Calu3 (cell line): ENCODE measurements around the gene FMN2. TPM values are rescaled to one million over a fixed set of nuclear protein-coding genes. Genes with fewer than 3 reads are reported as not detected.

Experiments
- BruUV-seq: library from RNA; stranded (reverse); fragments of 400-500 nt; replicated peaks from 2 replicates; lab custom pipeline; 2021; lab: Mats Ljungman, UMichigan
- CTCF ChIA-PET: fragments of 300-600 bp; sonication (Branson Sonifier 250); formaldehyde crosslinking; loops from one replicate; lab custom pipeline; 2022; ENCODE audit warnings: antibody characterized with exemption; lab: Charles Lee
- DNase-seq: peaks from one replicate; pipeline ENCODE4 v3.0.0; 2022
- H3K27ac Mint-ChIP-seq: one replicate; pipeline ENCODE4 v1.8.0; 2022; ENCODE audit warnings: mixed read lengths; ENCODE audit not compliant: unreplicated experiment
- H3K27me3 Mint-ChIP-seq: one replicate; pipeline ENCODE4 v1.8.0; 2022; ENCODE audit warnings: mixed read lengths; ENCODE audit not compliant: unreplicated experiment
- H3K36me3 Mint-ChIP-seq: one replicate; pipeline ENCODE4 v1.8.0; 2022; ENCODE audit warnings: mild to moderate bottlenecking, moderate library complexity, mixed read lengths; ENCODE audit not compliant: insufficient read depth, unreplicated experiment
- H3K4me1 Mint-ChIP-seq: one replicate; pipeline ENCODE4 v1.8.0; 2022; ENCODE audit warnings: mild to moderate bottlenecking, low read depth, mixed read lengths; ENCODE audit not compliant: unreplicated experiment
- H3K4me3 Mint-ChIP-seq: one replicate; pipeline ENCODE4 v1.8.0; 2022; ENCODE audit warnings: mild to moderate bottlenecking, low read depth, moderate library complexity, mixed read lengths; ENCODE audit not compliant: unreplicated experiment
- H3K9me3 Mint-ChIP-seq: one replicate; pipeline ENCODE4 v1.8.0; 2022; ENCODE audit warnings: low read depth, mixed read lengths; ENCODE audit not compliant: unreplicated experiment
- CTCF ChIP-seq: fragments of 200-600 bp; IDR thresholded peaks from one replicate; pipeline ENCODE4 v1.8.0; 2022; ENCODE audit warnings: antibody characterized with exemption; ENCODE audit not compliant: unreplicated experiment
- intact Hi-C: fragments of 100-400 bp; cut with micrococcal nuclease; formaldehyde crosslinking; loops from one replicate; pipeline ENCODE4 v1.10.0; 2022; ENCODE audit not compliant: unreplicated experiment
- total RNA-seq: library from RNA; stranded (reverse); gene quantifications from 2 replicates; pipeline ENCODE4 v1.2.3, GENCODE V29; 2022

Gene FMN2
- total RNA-seq, 1 experiment from 2014 or later = 0.12 TPM

- Mint-ChIP-seq H3K27ac (no peak overlapping the region), H3K27me3 (no peaks in the 10 kb centered on the region), H3K36me3 (no peaks in the 10 kb centered on the region), H3K9me3 (no peaks in the 10 kb centered on the region), H3K4me1 (peaks cover 9% of the 10 kb centered on the region), H3K4me3 (no peak overlapping the region)
- intact Hi-C loops = no loop called here
- DNase-seq = no peak
- no peak for TF ChIP-seq CTCF
- no TSS peak for BruUV-seq
- CTCF ChIA-PET = no interaction called here
These were observed 334.4 kb downstream of the FMN2 start for GRCh38 chr1:240426051-240426450.

- Mint-ChIP-seq H3K4me1 (no peaks in the 10 kb centered on the region), H3K9me3 (no peaks in the 10 kb centered on the region), H3K36me3 (no peaks in the 10 kb centered on the region), H3K4me3 (no peak overlapping the region), H3K27ac (no peak overlapping the region), H3K27me3 (no peaks in the 10 kb centered on the region)
- no TSS peak for BruUV-seq
- CTCF ChIA-PET = no interaction called here
- DNase-seq = no peak
- intact Hi-C loops = no loop called here
- TF ChIP-seq CTCF = no peak
These were observed 344.4 kb downstream of the FMN2 start for GRCh38 chr1:240435996-240436566.

- Mint-ChIP-seq H3K27ac (no peak overlapping the region), H3K4me3 (no peak overlapping the region), H3K27me3 (no peaks in the 10 kb centered on the region), H3K36me3 (no peaks in the 10 kb centered on the region), H3K9me3 (peaks cover 2% of the 10 kb centered on the region), H3K4me1 (no peaks in the 10 kb centered on the region)
- TF ChIP-seq CTCF = no peak
- BruUV-seq = no TSS peak
- DNase-seq = no peak
- intact Hi-C loops = no loop called here
- CTCF ChIA-PET = interaction anchor here (0.7 kb wide), 1 partner anchor 22 kb away, joined by 5 read pairs; no protein-coding TSS in a partner anchor
These were observed 350.0 kb downstream of the FMN2 start for GRCh38 chr1:240441669-240442068.

- TF ChIP-seq CTCF = no peak
- no peak overlapping the region for H3K27ac Mint-ChIP-seq
- H3K9me3 Mint-ChIP-seq = peaks cover 2% of the 10 kb centered on the region
- no TSS peak for BruUV-seq
- CTCF ChIA-PET = no interaction called here
- H3K4me1 Mint-ChIP-seq = no peaks in the 10 kb centered on the region
- H3K36me3 Mint-ChIP-seq = no peaks in the 10 kb centered on the region
- intact Hi-C loops = no loop called here
- no peak for DNase-seq
- H3K4me3 Mint-ChIP-seq = no peak overlapping the region
- no peaks in the 10 kb centered on the region for H3K27me3 Mint-ChIP-seq
These were observed 353.7 kb downstream of the FMN2 start for GRCh38 chr1:240445369-240445768.
